ENCODE data around the gene OR2AT4.

Gene OR2AT4

DNA sequence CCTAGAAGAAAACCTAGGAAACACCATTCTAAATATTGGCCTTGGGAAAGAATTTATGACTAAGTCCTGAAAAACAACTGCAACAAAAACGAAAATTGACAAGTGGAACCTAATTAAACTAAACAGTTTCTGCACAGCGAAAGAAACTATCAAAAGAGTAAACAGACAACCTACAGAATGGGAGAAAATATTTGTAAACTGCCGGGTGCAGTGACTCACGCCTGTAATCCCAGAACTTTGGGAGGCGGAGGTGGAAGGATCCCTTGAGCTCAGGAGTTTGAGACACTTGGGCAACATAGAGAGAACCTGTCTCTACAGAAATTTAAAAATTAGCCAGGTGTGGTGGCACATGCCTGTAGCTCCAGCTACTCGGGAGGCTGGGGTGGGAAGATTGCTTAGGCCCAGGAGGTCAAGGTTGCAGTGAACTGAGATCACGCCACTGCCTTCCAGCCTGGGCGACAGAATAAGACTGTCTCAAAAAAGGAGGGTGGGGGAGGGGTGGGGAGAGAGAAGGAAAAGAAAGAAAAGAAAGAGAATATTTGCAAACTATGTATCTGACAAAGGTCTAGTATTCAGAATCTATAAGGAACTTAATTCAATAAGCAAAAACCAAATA, 14.0 kb downstream of the OR2AT4 start:
- Histone ChIP-seq H3K4me3 (ENCODE audit: low read length) (no peak overlapping the region), H3K9ac (ENCODE audit: low read depth, low read length) (no peak overlapping the region), H3K4me1 (ENCODE audit: insufficient read depth, low read length) (no peaks in the 10 kb centered on the region), H3K27ac (ENCODE audit: low read length) (no peak overlapping the region), H3K36me3 (ENCODE audit: insufficient read depth, low read depth, low read length) (no peaks in the 10 kb centered on the region), H3K27me3 (ENCODE audit: insufficient read depth, low read length) (no peaks in the 10 kb centered on the region), H3K9me3 (ENCODE audit: insufficient read depth, low read depth, low read length) (no peaks in the 10 kb centered on the region)

- Histone ChIP-seq H3K4me3 (ENCODE audit: low read length) (no peak overlapping the region), H3K4me1 (ENCODE audit: insufficient read depth, low read length) (no peaks in the 10 kb centered on the region), H3K36me3 (ENCODE audit: insufficient read depth, low read depth, low read length) (no peaks in the 10 kb centered on the region), H3K9me3 (ENCODE audit: insufficient read depth, low read depth, low read length) (no peaks in the 10 kb centered on the region), H3K27ac (ENCODE audit: low read length) (no peak overlapping the region), H3K27me3 (ENCODE audit: insufficient read depth, low read length) (no peaks in the 10 kb centered on the region), H3K9ac (ENCODE audit: low read depth, low read length) (no peak overlapping the region)
Observed at GRCh38 chr11:75079546-75079945, 17.1 kb downstream of the OR2AT4 start.

- no peaks in the 10 kb centered on the region for H3K36me3 ChIP-seq (ENCODE audit: insufficient read depth, low read depth, low read length)
- no peak overlapping the region for H3K27ac ChIP-seq (ENCODE audit: low read length)
- no peak overlapping the region for H3K9ac ChIP-seq (ENCODE audit: low read depth, low read length)
- no peaks in the 10 kb centered on the region for H3K9me3 ChIP-seq (ENCODE audit: insufficient read depth, low read depth, low read length)
- no peak overlapping the region for H3K4me3 ChIP-seq (ENCODE audit: low read length)
- H3K27me3 ChIP-seq (ENCODE audit: insufficient read depth, low read length): no peaks in the 10 kb centered on the region
- no peaks in the 10 kb centered on the region for H3K4me1 ChIP-seq (ENCODE audit: insufficient read depth, low read length)
Observed at GRCh38 chr11:75078233-75078632, 18.4 kb downstream of the OR2AT4 start.

DNA sequence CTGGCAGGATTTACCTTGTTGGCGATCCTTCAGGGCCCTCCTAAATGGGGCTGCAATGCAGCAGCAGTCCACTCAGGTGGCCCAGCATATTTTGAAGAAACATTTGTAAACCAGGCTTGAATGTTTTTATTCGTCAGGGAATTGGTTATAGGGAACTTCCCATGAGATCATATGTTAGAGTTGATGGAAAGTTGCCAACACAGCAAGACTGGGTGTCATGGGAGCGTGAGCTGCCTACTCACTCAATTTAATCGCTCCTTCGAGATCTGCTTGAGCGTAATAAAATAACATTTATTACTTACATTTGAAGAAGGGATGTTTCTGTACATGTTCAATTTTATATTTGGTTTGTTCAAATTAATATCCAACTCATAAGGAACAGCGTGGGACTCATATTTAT, 19.4 kb downstream of the OR2AT4 start:
- H3K9ac ChIP-seq (ENCODE audit: low read depth, low read length): no peak overlapping the region
- no peaks in the 10 kb centered on the region for H3K27me3 ChIP-seq (ENCODE audit: insufficient read depth, low read length)
- H3K4me3 ChIP-seq (ENCODE audit: low read length): no peak overlapping the region
- H3K27ac ChIP-seq (ENCODE audit: low read length): no peak overlapping the region
- no peaks in the 10 kb centered on the region for H3K4me1 ChIP-seq (ENCODE audit: insufficient read depth, low read length)
- H3K36me3 ChIP-seq (ENCODE audit: insufficient read depth, low read depth, low read length): no peaks in the 10 kb centered on the region
- H3K9me3 ChIP-seq (ENCODE audit: insufficient read depth, low read depth, low read length): no peaks in the 10 kb centered on the region

DNA sequence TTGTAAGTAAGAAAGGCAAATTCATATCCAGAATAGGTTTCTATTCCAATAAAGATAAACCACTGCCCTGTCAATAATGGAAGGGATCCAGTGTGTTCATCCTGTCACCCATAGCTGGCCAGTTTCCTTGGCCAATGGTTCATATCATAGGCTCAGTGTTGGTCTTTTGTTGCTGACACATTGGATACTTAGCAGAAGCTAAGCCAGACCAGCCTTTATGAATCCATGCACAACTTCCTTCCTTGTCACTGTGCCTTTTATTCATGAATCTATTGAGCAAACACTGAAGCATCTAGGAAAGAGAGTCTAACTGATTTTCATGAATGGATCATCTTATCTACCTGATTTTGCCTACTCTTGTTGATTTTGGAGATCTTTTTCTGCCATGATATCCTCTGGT, 20.0 kb downstream of the OR2AT4 start:
- H3K27me3 ChIP-seq (ENCODE audit: insufficient read depth, low read length): no peaks in the 10 kb centered on the region
- H3K9me3 ChIP-seq (ENCODE audit: insufficient read depth, low read depth, low read length): no peaks in the 10 kb centered on the region
- no peaks in the 10 kb centered on the region for H3K4me1 ChIP-seq (ENCODE audit: insufficient read depth, low read length)

GRCh38 chr11:75073459-75074190, 23.1 kb downstream of the OR2AT4 start:
- Histone ChIP-seq H3K9me3 (ENCODE audit: insufficient read depth, low read depth, low read length) (no peaks in the 10 kb centered on the region), H3K4me1 (ENCODE audit: insufficient read depth, low read length) (no peaks in the 10 kb centered on the region), H3K9ac (ENCODE audit: low read depth, low read length) (no peak overlapping the region), H3K27me3 (ENCODE audit: insufficient read depth, low read length) (no peaks in the 10 kb centered on the region), H3K27ac (ENCODE audit: low read length) (no peak overlapping the region), H3K36me3 (ENCODE audit: insufficient read depth, low read depth, low read length) (no peaks in the 10 kb centered on the region), H3K4me3 (ENCODE audit: low read length) (no peak overlapping the region)

More for the DNA sequence above, 20.0 kb downstream of the OR2AT4 start:
- no peak overlapping the region for H3K27ac ChIP-seq (ENCODE audit: low read length)
- H3K4me3 ChIP-seq (ENCODE audit: low read length): no peak overlapping the region
- no peaks in the 10 kb centered on the region for H3K36me3 ChIP-seq (ENCODE audit: insufficient read depth, low read depth, low read length)
- no peak overlapping the region for H3K9ac ChIP-seq (ENCODE audit: low read depth, low read length)

DNA sequence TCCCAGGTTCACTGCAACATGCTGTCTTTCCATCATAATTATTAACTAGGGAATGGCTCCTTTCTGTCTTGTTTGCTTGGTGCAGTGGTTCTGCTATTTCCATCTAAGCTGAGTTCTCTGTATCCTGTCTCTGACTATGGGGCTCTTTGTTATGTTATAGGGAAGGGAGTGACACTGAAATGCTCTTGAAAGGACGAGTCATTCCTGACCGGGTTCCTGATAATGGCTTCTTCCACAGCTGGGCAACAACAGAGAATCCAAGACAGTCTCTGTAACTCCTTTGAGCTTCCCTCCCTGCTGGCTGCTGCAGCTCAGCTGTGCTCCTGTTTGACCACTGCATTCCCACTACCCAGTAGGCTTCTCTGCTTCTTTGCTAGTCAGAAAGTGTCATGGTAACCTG, 24.1 kb downstream of the OR2AT4 start:
- H3K9me3 ChIP-seq (ENCODE audit: insufficient read depth, low read depth, low read length): no peaks in the 10 kb centered on the region
- H3K36me3 ChIP-seq (ENCODE audit: insufficient read depth, low read depth, low read length): no peaks in the 10 kb centered on the region
- no peaks in the 10 kb centered on the region for H3K4me1 ChIP-seq (ENCODE audit: insufficient read depth, low read length)
- no peak overlapping the region for H3K4me3 ChIP-seq (ENCODE audit: low read length)
- H3K27ac ChIP-seq (ENCODE audit: low read length): no peak overlapping the region
- no peaks in the 10 kb centered on the region for H3K27me3 ChIP-seq (ENCODE audit: insufficient read depth, low read length)
- no peak overlapping the region for H3K9ac ChIP-seq (ENCODE audit: low read depth, low read length)

DNA sequence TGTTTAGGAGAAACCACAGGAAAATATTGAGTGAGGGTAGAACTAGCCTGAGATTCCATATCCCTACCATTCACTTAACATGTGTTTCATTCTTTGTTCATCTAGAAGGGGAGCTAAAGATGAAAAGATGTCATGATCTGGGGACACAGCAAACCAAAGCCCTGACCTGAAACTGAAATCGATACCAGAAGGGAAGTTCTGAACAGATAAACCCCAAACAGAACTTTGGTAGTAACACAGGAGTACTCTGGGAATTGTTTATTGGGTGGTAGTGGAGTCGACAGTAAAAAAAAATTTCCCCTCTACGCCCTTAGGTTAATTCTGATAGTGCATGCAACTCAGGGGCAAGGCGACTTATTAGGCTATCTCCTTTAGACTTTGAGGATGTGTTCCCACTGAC, 27.2 kb downstream of the OR2AT4 start:
- H3K4me3 ChIP-seq (ENCODE audit: low read length): no peak overlapping the region
- no peaks in the 10 kb centered on the region for H3K9me3 ChIP-seq (ENCODE audit: insufficient read depth, low read depth, low read length)
- no peak overlapping the region for H3K27ac ChIP-seq (ENCODE audit: low read length)
- H3K27me3 ChIP-seq (ENCODE audit: insufficient read depth, low read length): no peaks in the 10 kb centered on the region
- no peaks in the 10 kb centered on the region for H3K4me1 ChIP-seq (ENCODE audit: insufficient read depth, low read length)
- no peaks in the 10 kb centered on the region for H3K36me3 ChIP-seq (ENCODE audit: insufficient read depth, low read depth, low read length)
- H3K9ac ChIP-seq (ENCODE audit: low read depth, low read length): no peak overlapping the region

DNA sequence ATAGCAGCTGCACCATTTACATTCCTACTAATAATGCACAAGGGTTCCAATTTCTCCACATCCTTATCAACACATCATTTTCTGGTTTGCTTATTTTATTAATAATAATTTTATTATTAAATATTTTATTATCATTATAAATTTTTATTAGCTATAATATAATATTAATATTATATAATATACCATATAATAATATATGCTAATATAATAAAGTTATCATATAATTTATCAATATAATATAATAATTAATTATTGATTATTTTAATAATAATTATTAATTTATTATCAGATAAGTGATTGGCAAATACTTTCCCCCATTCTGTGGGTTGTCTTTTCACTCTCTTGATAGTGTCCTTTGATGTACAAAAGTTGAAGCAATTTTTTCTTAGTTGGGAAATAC, 27.7 kb downstream of the OR2AT4 start:
- H3K9ac ChIP-seq (ENCODE audit: low read depth, low read length): no peak overlapping the region
- H3K27me3 ChIP-seq (ENCODE audit: insufficient read depth, low read length): no peaks in the 10 kb centered on the region
- H3K9me3 ChIP-seq (ENCODE audit: insufficient read depth, low read depth, low read length): no peaks in the 10 kb centered on the region
- no peaks in the 10 kb centered on the region for H3K4me1 ChIP-seq (ENCODE audit: insufficient read depth, low read length)
- no peak overlapping the region for H3K27ac ChIP-seq (ENCODE audit: low read length)
- H3K36me3 ChIP-seq (ENCODE audit: insufficient read depth, low read depth, low read length): no peaks in the 10 kb centered on the region
- no peak overlapping the region for H3K4me3 ChIP-seq (ENCODE audit: low read length)

DNA sequence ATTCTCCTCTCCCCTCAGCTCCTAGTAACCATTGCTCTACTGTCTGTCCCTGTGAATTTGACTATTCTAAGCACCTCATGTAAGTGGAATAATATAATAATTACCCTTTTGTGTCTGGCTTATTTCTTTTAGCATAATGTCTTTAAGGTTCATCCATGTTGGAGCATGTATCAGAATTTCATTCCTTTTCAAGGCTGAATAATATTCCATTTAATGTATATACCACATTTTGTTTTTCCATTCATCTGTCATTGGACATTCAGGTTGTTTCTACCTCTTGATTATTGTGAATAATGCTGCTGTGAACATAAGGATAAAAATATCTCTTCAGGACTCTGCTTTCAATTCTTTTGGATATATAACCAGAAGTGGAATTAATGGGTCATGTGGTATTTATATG, 28.1 kb downstream of the OR2AT4 start:
- H3K27me3 ChIP-seq (ENCODE audit: insufficient read depth, low read length): no peaks in the 10 kb centered on the region
- H3K9me3 ChIP-seq (ENCODE audit: insufficient read depth, low read depth, low read length): no peaks in the 10 kb centered on the region
- H3K27ac ChIP-seq (ENCODE audit: low read length): no peak overlapping the region
- no peak overlapping the region for H3K4me3 ChIP-seq (ENCODE audit: low read length)
- H3K9ac ChIP-seq (ENCODE audit: low read depth, low read length): no peak overlapping the region
- no peaks in the 10 kb centered on the region for H3K4me1 ChIP-seq (ENCODE audit: insufficient read depth, low read length)
- no peaks in the 10 kb centered on the region for H3K36me3 ChIP-seq (ENCODE audit: insufficient read depth, low read depth, low read length)

GRCh38 chr11:75066061-75066460, 30.6 kb downstream of the OR2AT4 start:
- H3K9ac ChIP-seq (ENCODE audit: low read depth, low read length): no peak overlapping the region
- H3K9me3 ChIP-seq (ENCODE audit: insufficient read depth, low read depth, low read length): no peaks in the 10 kb centered on the region
- H3K27me3 ChIP-seq (ENCODE audit: insufficient read depth, low read length): no peaks in the 10 kb centered on the region
- no peaks in the 10 kb centered on the region for H3K36me3 ChIP-seq (ENCODE audit: insufficient read depth, low read depth, low read length)
- H3K4me1 ChIP-seq (ENCODE audit: insufficient read depth, low read length): no peaks in the 10 kb centered on the region
- H3K4me3 ChIP-seq (ENCODE audit: low read length): no peak overlapping the region
- no peak overlapping the region for H3K27ac ChIP-seq (ENCODE audit: low read length)

DNA sequence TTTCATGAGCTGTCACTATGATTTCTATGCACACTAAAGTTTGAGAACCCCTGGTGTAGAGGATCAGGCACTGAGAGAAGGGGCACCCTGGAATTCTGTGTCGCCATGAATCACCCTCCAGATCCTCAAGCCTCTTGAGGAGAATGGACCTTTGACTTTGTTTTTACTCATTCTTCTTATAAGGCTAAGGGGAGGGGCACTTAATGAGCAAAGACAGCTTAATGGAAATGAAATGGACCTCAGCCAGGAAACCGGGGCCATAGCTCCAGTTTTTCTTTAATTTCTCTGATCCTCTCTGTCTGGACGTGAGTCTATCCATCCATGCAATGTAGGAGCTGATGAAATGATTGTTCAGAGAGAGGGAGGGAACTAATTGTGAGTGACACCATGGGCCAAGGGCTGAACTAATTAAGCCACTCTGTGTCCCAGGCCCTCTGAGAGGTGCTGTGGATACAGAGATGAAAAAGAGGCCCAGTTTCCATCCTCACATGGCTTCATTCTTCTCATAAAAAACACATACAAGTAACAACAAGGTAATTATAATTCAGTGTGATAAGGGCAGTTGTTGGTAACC, 32.8 kb downstream of the OR2AT4 start:
- Histone ChIP-seq H3K36me3 (ENCODE audit: insufficient read depth, low read depth, low read length) (no peaks in the 10 kb centered on the region), H3K27me3 (ENCODE audit: insufficient read depth, low read length) (no peaks in the 10 kb centered on the region), H3K27ac (ENCODE audit: low read length) (no peak overlapping the region)

More for the DNA sequence above, 32.8 kb downstream of the OR2AT4 start:
- no peaks in the 10 kb centered on the region for H3K4me1 ChIP-seq (ENCODE audit: insufficient read depth, low read length)
- no peak overlapping the region for H3K9ac ChIP-seq (ENCODE audit: low read depth, low read length)
- no peaks in the 10 kb centered on the region for H3K9me3 ChIP-seq (ENCODE audit: insufficient read depth, low read depth, low read length)
- H3K4me3 ChIP-seq (ENCODE audit: low read length): no peak overlapping the region
